Neural progenitor cell (in vitro differentiated cells): ENCODE data around the gene ATP8A1. TPM values are rescaled to one million over a fixed set of nuclear protein-coding genes. Genes with fewer than 3 reads are reported as not detected.

ENCODE experiments used
- DNase-seq: peaks from one replicate; pipeline ENCODE4 v3.0.0-alpha.2; 2016; ENCODE audit warnings: low spot score
- H2AFZ ChIP-seq: fragments of 200-600 bp; sonication (generic); replicated peaks from 2 replicates; pipeline ENCODE4 v1.6.1; 2016; ENCODE audit warnings: antibody characterized with exemption
- H3F3A ChIP-seq: fragments of 200-600 bp; sonication (generic); 2 replicates; pipeline ENCODE4 v1.6.1; 2016; ENCODE audit warnings: antibody characterized with exemption, low read depth
- H3K27ac ChIP-seq: fragments of 200-600 bp; sonication (generic); 2 replicates; pipeline ENCODE4 v1.5.1; 2016; ENCODE audit warnings: mild to moderate bottlenecking
- H3K27me3 ChIP-seq: fragments of 200-600 bp; sonication (generic); 2 replicates; pipeline ENCODE4 v1.6.1; 2016; ENCODE audit warnings: mild to moderate bottlenecking, moderate library complexity
- H3K36me3 ChIP-seq: fragments of 200-600 bp; sonication (generic); 2 replicates; pipeline ENCODE4 v1.5.1; 2016
- H3K4me1 ChIP-seq: fragments of 200-600 bp; sonication (generic); 2 replicates; pipeline ENCODE4 v1.6.1; 2016; ENCODE audit warnings: mixed run types
- H3K4me2 ChIP-seq: fragments of 200-600 bp; sonication (generic); 2 replicates; pipeline ENCODE4 v1.6.1; 2016
- H3K4me3 ChIP-seq: fragments of 200-600 bp; sonication (generic); 2 replicates; pipeline ENCODE4 v1.5.1; 2016
- H3K79me2 ChIP-seq: fragments of 200-600 bp; sonication (generic); 2 replicates; pipeline ENCODE4 v1.6.1; 2016; ENCODE audit warnings: low read depth
- H3K9ac ChIP-seq: fragments of 200-600 bp; sonication (generic); 2 replicates; pipeline ENCODE4 v1.6.1; 2016
- H3K9me3 ChIP-seq: fragments of 200-600 bp; sonication (generic); 2 replicates; pipeline ENCODE4 v1.5.1; 2016; ENCODE audit warnings: low read depth
- H4K20me1 ChIP-seq: fragments of 200-600 bp; sonication (generic); 2 replicates; pipeline ENCODE4 v1.6.1; 2016; ENCODE audit warnings: low read depth
- H3K27ac Mint-ChIP-seq: 3 replicates; pipeline ENCODE4 v1.8.0; 2021; ENCODE audit warnings: mixed read lengths
- H3K27me3 Mint-ChIP-seq: 2 replicates; pipeline ENCODE4 v1.8.0; 2022; ENCODE audit warnings: low read depth, mild to moderate bottlenecking, inconsistent platforms, moderate library complexity, mixed read lengths; ENCODE audit not compliant: insufficient read depth
- H3K36me3 Mint-ChIP-seq: 3 replicates; pipeline ENCODE4 v1.8.0; 2021; ENCODE audit warnings: mixed read lengths
- H3K4me1 Mint-ChIP-seq: 3 replicates; pipeline ENCODE4 v1.8.0; 2021; ENCODE audit warnings: mixed read lengths
- H3K4me3 Mint-ChIP-seq: 3 replicates; pipeline ENCODE4 v1.8.0; 2021; ENCODE audit warnings: mild to moderate bottlenecking, moderate library complexity, mixed read lengths
- H3K9me3 Mint-ChIP-seq: 3 replicates; pipeline ENCODE4 v1.8.0; 2020; ENCODE audit warnings: mixed read lengths
- EZH2 ChIP-seq: fragments of 200-600 bp; sonication (generic); IDR thresholded peaks from 2 replicates; pipeline ENCODE4 v1.6.1; 2017; ENCODE audit warnings: antibody characterized with exemption, mild to moderate bottlenecking, moderate library complexity
- EZH2phosphoT487 ChIP-seq: fragments of 200-600 bp; sonication (generic); IDR thresholded peaks from 2 replicates; pipeline ENCODE4 v1.6.1; 2017; ENCODE audit warnings: antibody characterized with exemption
- total RNA-seq: library from RNA; depleted of rRNA; stranded (reverse); fragments of >200 nt; gene quantifications from 2 replicates; pipeline ENCODE4 v1.2.3, GENCODE V29; 2015; ENCODE audit warnings: low replicate concordance
- TF ChIP-seq, protein P1 (sequence below): fragments of 200-600 bp; sonication (generic); IDR thresholded peaks from 2 replicates; pipeline ENCODE4 v1.5.1; 2017; ENCODE audit warnings: antibody characterized with exemption, mild to moderate bottlenecking

Gene ATP8A1
- total RNA-seq, 1 donor from 2014 or later: 46.1 TPM

DNA sequence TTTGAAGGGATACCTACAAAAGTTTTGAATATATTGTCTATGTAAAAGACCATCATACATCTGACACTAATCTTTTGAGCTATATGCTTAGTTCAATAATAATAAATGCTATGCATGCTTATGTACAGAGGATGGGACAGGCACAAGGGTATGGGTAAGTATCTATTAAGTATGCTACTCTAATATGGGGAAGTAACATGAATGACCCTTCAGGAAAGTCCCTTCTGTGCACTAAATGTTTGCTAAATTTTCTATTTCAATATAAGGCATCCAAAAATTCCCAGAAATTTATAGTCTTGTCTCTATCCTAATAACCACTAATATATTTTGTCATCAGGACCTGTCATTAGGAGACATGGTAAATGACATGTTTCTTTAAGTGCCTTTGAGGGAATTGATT, 19.0 kb downstream of the ATP8A1 start:
- Histone ChIP-seq H3K36me3 (no peaks in the 10 kb centered on the region), H3K4me3 (no peak overlapping the region), H3F3A (peaks cover 10% of the 10 kb centered on the region), H3K4me1 (peaks cover 83% of the 10 kb centered on the region), H3K27me3 (no peaks in the 10 kb centered on the region), H2AFZ (no peak overlapping the region), H3K9me3 (no peaks in the 10 kb centered on the region), H3K9ac (no peak overlapping the region), H3K79me2 (peaks cover 30% of the 10 kb centered on the region), H3K27ac (peak overlapping the region; percentile 13), H4K20me1 (no peaks in the 10 kb centered on the region), H3K4me2 (no peak overlapping the region)
- Mint-ChIP-seq H3K27ac (no peak overlapping the region), H3K36me3 (no peaks in the 10 kb centered on the region), H3K27me3 (no peaks in the 10 kb centered on the region), H3K4me1 (peaks cover 40% of the 10 kb centered on the region), H3K9me3 (no peaks in the 10 kb centered on the region), H3K4me3 (no peak overlapping the region)
- DNase-seq: no peak
- TF ChIP-seq, protein P1, sequence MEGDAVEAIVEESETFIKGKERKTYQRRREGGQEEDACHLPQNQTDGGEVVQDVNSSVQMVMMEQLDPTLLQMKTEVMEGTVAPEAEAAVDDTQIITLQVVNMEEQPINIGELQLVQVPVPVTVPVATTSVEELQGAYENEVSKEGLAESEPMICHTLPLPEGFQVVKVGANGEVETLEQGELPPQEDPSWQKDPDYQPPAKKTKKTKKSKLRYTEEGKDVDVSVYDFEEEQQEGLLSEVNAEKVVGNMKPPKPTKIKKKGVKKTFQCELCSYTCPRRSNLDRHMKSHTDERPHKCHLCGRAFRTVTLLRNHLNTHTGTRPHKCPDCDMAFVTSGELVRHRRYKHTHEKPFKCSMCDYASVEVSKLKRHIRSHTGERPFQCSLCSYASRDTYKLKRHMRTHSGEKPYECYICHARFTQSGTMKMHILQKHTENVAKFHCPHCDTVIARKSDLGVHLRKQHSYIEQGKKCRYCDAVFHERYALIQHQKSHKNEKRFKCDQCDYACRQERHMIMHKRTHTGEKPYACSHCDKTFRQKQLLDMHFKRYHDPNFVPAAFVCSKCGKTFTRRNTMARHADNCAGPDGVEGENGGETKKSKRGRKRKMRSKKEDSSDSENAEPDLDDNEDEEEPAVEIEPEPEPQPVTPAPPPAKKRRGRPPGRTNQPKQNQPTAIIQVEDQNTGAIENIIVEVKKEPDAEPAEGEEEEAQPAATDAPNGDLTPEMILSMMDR: no peak
- no peak for TF ChIP-seq EZH2phosphoT487
- TF ChIP-seq EZH2: no peak

DNA sequence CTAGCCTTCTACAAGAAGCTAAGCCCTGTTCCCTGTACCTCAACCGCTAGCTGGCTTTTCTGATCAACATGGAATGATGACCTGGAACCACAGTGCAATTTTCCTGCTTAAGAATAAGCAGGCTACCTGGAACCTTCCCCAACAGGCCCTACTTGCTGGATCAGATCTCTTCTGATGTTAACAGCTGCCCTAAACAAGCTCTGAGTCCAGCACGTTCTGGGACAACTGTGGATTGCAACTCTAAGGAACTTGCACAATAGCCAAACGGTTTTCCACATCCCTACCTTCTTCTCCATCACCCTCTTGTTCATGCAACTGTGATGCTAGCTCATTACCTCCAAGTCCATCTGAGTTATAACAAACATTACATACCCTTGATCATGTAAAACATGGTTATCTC, 19.8 kb downstream of the ATP8A1 start:
- Histone ChIP-seq H3K79me2 (peaks cover 28% of the 10 kb centered on the region), H3F3A (peaks cover 10% of the 10 kb centered on the region), H3K4me1 (peaks cover 80% of the 10 kb centered on the region), H3K27me3 (no peaks in the 10 kb centered on the region), H3K36me3 (no peaks in the 10 kb centered on the region), H2AFZ (no peak overlapping the region), H3K4me2 (peak overlapping the region; percentile 65), H3K9ac (no peak overlapping the region), H4K20me1 (no peaks in the 10 kb centered on the region), H3K27ac (peak overlapping the region; percentile 90), H3K4me3 (no peak overlapping the region), H3K9me3 (no peaks in the 10 kb centered on the region)
- Mint-ChIP-seq H3K36me3 (no peaks in the 10 kb centered on the region), H3K27ac (peak overlapping the region; percentile 70), H3K4me3 (peak overlapping the region; percentile 16), H3K9me3 (no peaks in the 10 kb centered on the region), H3K4me1 (peaks cover 40% of the 10 kb centered on the region), H3K27me3 (no peaks in the 10 kb centered on the region)
- TF ChIP-seq EZH2 (no peak), EZH2phosphoT487 (no peak)
- TF ChIP-seq, protein P1: no peak
- DNase-seq: no peak

DNA sequence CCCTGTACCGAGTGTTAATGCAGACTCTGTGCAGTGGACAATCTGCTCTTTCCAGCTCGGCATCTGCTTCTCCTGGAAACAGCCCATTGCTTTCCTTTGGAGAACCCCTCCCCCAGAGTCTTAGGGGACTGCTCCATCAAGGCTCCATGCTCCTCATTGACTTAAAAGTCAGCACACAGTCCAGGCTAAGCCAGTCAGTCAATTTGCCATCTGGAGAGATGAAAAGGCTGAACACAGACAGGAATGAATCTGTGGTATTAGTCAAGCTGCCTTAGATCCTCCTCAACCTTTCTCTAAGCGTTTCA, 20.3 kb downstream of the ATP8A1 start:
- Histone ChIP-seq H3K4me3 (no peak overlapping the region), H3K79me2 (peaks cover 25% of the 10 kb centered on the region), H3K9me3 (no peaks in the 10 kb centered on the region), H4K20me1 (no peaks in the 10 kb centered on the region), H3K4me2 (peak overlapping the region; percentile 65), H3K36me3 (no peaks in the 10 kb centered on the region), H3K27ac (peak overlapping the region; percentile 90), H3K27me3 (no peaks in the 10 kb centered on the region), H2AFZ (no peak overlapping the region), H3K4me1 (peaks cover 75% of the 10 kb centered on the region), H3F3A (peaks cover 10% of the 10 kb centered on the region), H3K9ac (no peak overlapping the region)
- H3K4me1 Mint-ChIP-seq: peaks cover 40% of the 10 kb centered on the region
- H3K27ac Mint-ChIP-seq: peak overlapping the region; percentile 72
- no peaks in the 10 kb centered on the region for H3K36me3 Mint-ChIP-seq
- TF ChIP-seq, protein P1: no peak
- TF ChIP-seq EZH2 (no peak), EZH2phosphoT487 (no peak)
- H3K4me3 Mint-ChIP-seq: peak overlapping the region; percentile 55
- peak; percentile 55 for DNase-seq
- no peaks in the 10 kb centered on the region for H3K27me3 Mint-ChIP-seq
- no peaks in the 10 kb centered on the region for H3K9me3 Mint-ChIP-seq
